NCI-H82 treated with DMSO at 0.1 percent for 48 hours (cell line): Measurements from ENCODE around the gene USP14.

Experiments
- DNase-seq: peaks from one replicate; lab custom pipeline; 2025; ENCODE audit not compliant: unreplicated experiment; lab: John Stamatoyannopoulos, UW

The USP14 gene

DNA sequence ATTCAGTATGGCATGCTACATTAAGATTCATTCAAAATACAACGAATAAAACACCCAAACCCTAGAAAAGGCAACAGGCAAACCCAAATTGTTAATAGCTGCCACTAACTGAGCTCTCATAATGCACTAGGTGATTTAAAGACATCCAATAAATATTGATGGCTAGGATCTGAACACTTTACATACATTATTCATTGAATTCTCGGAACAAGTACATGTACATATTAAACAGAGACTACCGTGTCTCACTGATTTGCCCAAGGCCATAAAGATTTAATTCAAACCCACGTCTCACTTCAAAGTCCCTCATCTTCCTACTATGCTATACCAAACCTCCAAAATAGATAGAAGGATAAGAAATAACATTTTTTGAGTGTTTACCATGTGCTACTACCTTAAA lies 67.4 kb downstream of the USP14 start:
- DNase-seq: no peak

GRCh38 chr18:227374-227773 lies 69.0 kb downstream of the USP14 start:
- no peak for DNase-seq

GRCh38 chr18:227902-228301 lies 69.5 kb downstream of the USP14 start:
- DNase-seq: no peak

DNA sequence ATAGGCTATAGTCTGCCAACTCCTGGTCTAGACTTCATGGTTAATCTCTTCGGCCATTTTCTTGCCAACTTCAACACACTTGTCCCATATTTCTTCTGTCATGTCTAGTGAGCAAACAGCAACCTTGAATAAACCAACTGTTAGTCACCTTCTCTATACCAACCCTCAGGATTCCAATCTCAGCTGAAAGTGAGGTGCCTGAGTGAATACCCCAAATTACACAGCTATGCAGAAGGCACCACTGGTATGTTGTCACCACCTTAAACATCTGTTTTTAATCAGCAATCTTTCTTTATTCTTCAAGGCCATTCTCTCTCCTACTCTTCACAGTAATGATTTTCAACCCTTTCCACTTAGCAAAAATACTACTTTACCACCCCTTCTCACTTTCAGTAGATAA lies 70.2 kb downstream of the USP14 start:
- no peak for DNase-seq

DNA sequence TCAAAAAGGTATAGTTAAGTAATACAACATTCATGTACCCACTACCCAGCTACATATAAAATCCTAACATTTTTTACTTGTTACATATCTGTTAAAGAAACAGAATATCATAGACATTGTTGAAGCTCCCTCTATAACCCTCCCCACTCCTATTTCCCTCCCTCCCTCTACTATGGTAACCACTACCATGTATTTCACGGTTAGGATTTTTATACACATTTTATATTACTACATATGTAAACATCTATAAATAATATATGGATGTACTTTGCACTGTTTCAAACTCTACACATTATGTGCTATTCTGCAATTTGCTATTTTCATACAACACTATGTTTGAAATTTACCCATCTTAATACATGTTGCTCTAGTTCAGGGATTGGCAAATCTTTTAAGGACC lies 73.2 kb downstream of the USP14 start:
- no peak for DNase-seq

- no peak for DNase-seq
Measured at GRCh38 chr18:240175-240574, 81.8 kb downstream of the USP14 start.

GRCh38 chr18:245282-245847 lies 87.0 kb downstream of the USP14 start:
- DNase-seq: no peak

DNA sequence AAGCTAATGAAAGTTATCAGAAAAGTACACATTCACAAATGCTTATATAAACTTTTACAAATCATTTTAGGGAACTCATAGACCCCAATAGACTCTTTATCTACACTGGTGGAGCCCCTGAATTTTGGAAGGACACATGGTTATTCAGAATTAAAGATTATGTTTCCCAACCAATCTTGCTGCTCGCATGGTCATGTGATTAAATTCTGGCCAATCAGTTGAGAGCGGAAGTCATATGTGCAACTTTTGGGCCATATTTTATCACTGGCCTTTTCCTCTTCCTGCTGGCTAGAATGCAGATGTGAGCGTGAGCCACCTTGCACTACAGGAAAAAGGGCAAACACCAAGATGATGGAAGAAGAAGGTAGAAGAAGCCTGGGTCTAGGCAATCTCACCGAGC lies 89.7 kb downstream of the USP14 start:
- no peak for DNase-seq

GRCh38 chr18:250685-251084 lies 92.3 kb downstream of the USP14 start:
- peak; percentile 76 for DNase-seq

DNA sequence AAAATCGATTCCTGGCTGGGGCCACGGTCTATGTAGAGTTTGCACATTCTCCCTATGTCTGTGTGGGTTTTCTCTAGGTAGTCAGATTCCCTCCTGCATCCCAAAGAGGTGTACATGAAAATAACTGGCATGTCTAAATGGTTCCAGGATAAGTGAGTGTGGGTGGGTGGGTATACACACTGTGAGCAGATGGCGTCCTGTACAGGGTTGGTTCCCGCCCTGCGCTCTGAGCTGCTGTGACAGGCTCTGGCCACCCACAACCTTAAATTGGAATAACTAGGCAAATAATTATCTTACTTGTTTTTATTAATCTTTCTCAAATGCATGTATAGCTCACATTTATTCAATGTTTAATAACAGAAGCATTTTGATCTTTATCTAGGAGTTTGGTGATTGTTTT lies 93.2 kb downstream of the USP14 start:
- DNase-seq: no peak

GRCh38 chr18:253121-253520 lies 94.8 kb downstream of the USP14 start:
- no peak for DNase-seq

- DNase-seq: no peak
Measured at GRCh38 chr18:255171-255570, 96.8 kb downstream of the USP14 start.

DNA sequence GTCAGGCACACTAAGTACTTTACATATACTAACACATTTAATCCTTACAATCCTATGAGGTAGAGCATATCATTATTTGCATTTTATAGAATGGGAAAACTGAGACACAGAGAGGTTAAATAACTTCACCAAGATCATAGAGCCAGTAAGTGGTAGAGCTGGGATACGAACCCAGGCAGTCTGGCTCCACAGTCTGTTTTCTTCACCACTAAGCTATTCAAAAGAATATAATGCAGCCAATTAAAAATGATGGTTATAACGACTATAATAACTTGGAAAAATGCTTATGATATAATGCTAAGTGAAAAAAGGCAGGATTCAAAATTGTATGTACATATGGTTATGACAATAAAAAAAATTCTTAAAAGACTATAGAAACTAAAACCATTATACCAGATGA lies 102.2 kb downstream of the USP14 start:
- DNase-seq: no peak

DNA sequence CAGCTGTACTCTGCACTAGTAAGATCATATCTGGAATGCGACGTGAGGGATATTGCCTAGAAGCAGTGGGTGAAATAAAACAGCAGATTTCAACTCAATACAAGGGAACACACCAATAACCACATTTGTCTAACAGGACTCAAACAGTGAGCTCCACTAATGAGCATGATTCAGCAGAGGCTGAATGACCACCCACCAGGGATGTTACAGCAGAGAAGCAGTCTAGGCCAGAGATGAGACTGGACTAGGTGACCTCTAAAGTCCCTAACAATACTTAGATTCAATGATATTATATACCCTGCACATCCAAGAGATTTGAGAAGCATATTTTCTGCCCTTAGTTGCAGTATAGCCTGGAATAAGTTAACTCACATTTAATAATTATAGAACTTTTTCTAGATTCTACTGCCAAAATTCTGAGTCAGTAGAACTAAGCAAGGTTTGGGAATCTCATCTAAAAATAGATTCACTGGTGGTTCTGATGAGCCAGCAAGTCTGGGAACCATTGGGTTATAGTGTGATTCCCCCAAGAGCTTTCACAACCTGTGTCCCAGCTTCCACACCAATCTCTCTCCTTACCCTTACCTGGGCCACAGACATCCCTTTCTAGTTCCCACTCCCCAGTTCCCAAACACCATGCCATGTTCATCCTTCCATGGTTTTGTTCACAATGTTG lies 103.2 kb downstream of the USP14 start:
- DNase-seq: no peak
